K562 (cell line): Measurements from ENCODE around the gene ZFYVE28. TPM values are rescaled to one million over a fixed set of nuclear protein-coding genes. Genes with fewer than 3 reads are reported as not detected.

Source experiments
- ARHGAP35 ChIP-seq: fragments of 450-650 bp; IDR thresholded peaks from 2 replicates; pipeline ENCODE4 v1.6.1; 2018; ENCODE audit not compliant: partially characterized antibody
- ETS1 ChIP-seq: conservative IDR thresholded peaks from 2 replicates; pipeline ENCODE4 v1.6.1; 2011; ENCODE audit warnings: low read depth, mild to moderate bottlenecking, low read length; ENCODE audit not compliant: control insufficient read depth
- FOS ChIP-seq: IDR thresholded peaks from 3 replicates; pipeline ENCODE4 v1.6.1; 2011; ENCODE audit not compliant: insufficient read length; ENCODE audit errors: extremely low read depth
- FOXA3 ChIP-seq, 2 experiments: fragments of 450-650 bp in 1 of 2; sonication (generic) in 1 of 2; formaldehyde crosslinking; IDR thresholded peaks in 1 of 2; conservative IDR thresholded peaks in 1 of 2; 2 replicates each; pipeline versions ENCODE4 v1.4.0 to v1.8.0; 2020 to 2022; ENCODE audit warnings: mild to moderate bottlenecking in 2 of 2, missing genetic modification reagents in 1 of 2
- GABPA ChIP-seq: fragments of 200-800 bp; sonication (Bioruptor generic); conservative IDR thresholded peaks from 2 replicates; pipeline ENCODE4 v1.6.1; 2016; ENCODE audit warnings: low read depth, missing genetic modification characterization, missing compliant biosample characterization
- KDM2B ChIP-seq: fragments of 250-450 bp; sonication (Bioruptor Pico); IDR thresholded peaks from 2 replicates; pipeline ENCODE4 v1.8.0; 2021; ENCODE audit warnings: mild to moderate bottlenecking, moderate library complexity
- MBD2 ChIP-seq: sonication (generic); IDR thresholded peaks from 2 replicates; pipeline ENCODE4 v1.6.1; 2016; ENCODE audit warnings: low read depth, borderline replicate concordance
- NCOA4 ChIP-seq: fragments of 450-650 bp; IDR thresholded peaks from 2 replicates; pipeline ENCODE4 v1.6.1; 2018; ENCODE audit warnings: mild to moderate bottlenecking; ENCODE audit not compliant: partially characterized antibody
- PREB ChIP-seq: sonication (generic); formaldehyde crosslinking; IDR thresholded peaks from 2 replicates; pipeline ENCODE4 v1.8.1; 2023; ENCODE audit warnings: mild to moderate bottlenecking, missing genetic modification reagents
- RAD51 ChIP-seq: fragments of 450-650 bp; IDR thresholded peaks from 2 replicates; pipeline ENCODE4 v1.7.1; 2016; ENCODE audit warnings: low read depth, mild to moderate bottlenecking, borderline replicate concordance
- UBTF ChIP-seq, 2 experiments: IDR thresholded peaks; 2 replicates each; pipeline ENCODE4 v1.6.1; 2012; ENCODE audit warnings: improper control_type of control experiment in 2 of 2, low read depth in 2 of 2, low read length in 2 of 2, borderline replicate concordance in 1 of 2
- ZNF785 ChIP-seq: fragments of 250-450 bp; sonication (Bioruptor Pico); IDR thresholded peaks from 2 replicates; pipeline ENCODE4 v1.4.0; 2020; ENCODE audit warnings: mild to moderate bottlenecking
- polyA plus RNA-seq, 8 experiments: library from polyadenylated mRNA; depleted of rRNA in 4 of 8; stranded (reverse) in 5 of 8; unstranded in 3 of 8; fragments of >200 nt; fragmentation: Nextera tagmentation in 2 of 8; fragmentation: Illumina TruSeq in 1 of 8; extraction: Ambion mirVana in 2 of 8; extraction: Trizol in 1 of 8; gene quantifications; 2 replicates each; pipeline versions ENCODE4 v1.2.1 to v1.2.3, GENCODE V29; 2011 to 2014; ENCODE audit warnings: inconsistent platforms in 1 of 8, missing spikeins in 1 of 8
- total RNA-seq, 7 experiments: library from RNA; depleted of rRNA in 6 of 7; stranded (reverse); fragments of >200 nt in 6 of 7; fragmentation: Illumina TruSeq in 2 of 7; extraction: Trizol in 2 of 7; gene quantifications; 2 replicates each; pipeline versions ENCODE4 v1.2.1 to v1.2.3, GENCODE V29; 2011 to 2021; ENCODE audit warnings: low replicate concordance in 1 of 7

Gene ZFYVE28
- total and polyA plus RNA-seq, 9 of the 15 experiments (the other 6 are each of a cell fraction or from before 2014, with no cell fraction given) = 1.3 to 24.8 (median 8.9) TPM

- TF ChIP-seq UBTF (IDR thresholded peaks at IDR 0.05; ENCODE audit: borderline replicate concordance in 1 of 2, low read depth in 2 of 2, low read length in 2 of 2) (peak; percentile 69 to 89; a peak in 3 of 4 replicates), ETS1 (peak; percentile 28; the same call in 1 of the 2 replicates), PREB (CRISPR knock-in tag) (no peak), ARHGAP35 (no peak), FOS (peak; percentile 91), MBD2 (peak; percentile 74; the same call in 1 of the 2 replicates), KDM2B (CRISPR knock-in tag) (peak; percentile 89), FOXA3 (CRISPR knock-in tag; conservative IDR thresholded peaks at IDR 0.05 in 1 of 2, IDR thresholded peaks at IDR 0.05 in 1 of 2) (peak in 1 of 2 experiments; percentile 81; a peak in 2 of 4 replicates), NCOA4 (no peak), RAD51 (peak; percentile 69; the same call in 1 of the 2 replicates), ZNF785 (no peak), GABPA (no peak)
Measured at GRCh38 chr4:2262145-2262943, 156.1 kb downstream of the ZFYVE28 start (continued).
